Umbilical cord (tissue), 2 donors: Measurements from ENCODE around the gene ZNF362. TPM values are rescaled to one million over a fixed set of nuclear protein-coding genes. Genes with fewer than 3 reads are reported as not detected.
A peak's percentile ranks its signal among the peaks of the same experiment; 100 is the strongest.

ENCODE experiments used
- DNase-seq: peaks from one replicate; pipeline ENCODE4 v3.0.0-alpha.2; 2015; ENCODE audit warnings: low spot score
- total RNA-seq: library from RNA; depleted of rRNA; stranded (reverse); fragments of >200 nt; gene quantifications from one replicate; pipeline ENCODE4 v1.2.3, GENCODE V29; 2014; ENCODE audit warnings: low replicate concordance; ENCODE audit not compliant: insufficient read depth

Gene ZNF362
- total RNA-seq, 1 donor from 2014 or later: 10.1 TPM

- DNase-seq: no peak
Measured at GRCh38 chr1:33324677-33325575, 68.6 kb downstream of the ZNF362 start.

GRCh38 chr1:33326785-33327184 lies 70.5 kb downstream of the ZNF362 start:
- DNase-seq: no peak

GRCh38 chr1:33327587-33328325 lies 71.5 kb downstream of the ZNF362 start:
- DNase-seq: no peak

- no peak for DNase-seq
Measured at GRCh38 chr1:33328817-33329216, 72.5 kb downstream of the ZNF362 start.

- no peak for DNase-seq
Measured at GRCh38 chr1:33329600-33330305, 73.5 kb downstream of the ZNF362 start.

GRCh38 chr1:33330361-33330890 lies 74.1 kb downstream of the ZNF362 start:
- DNase-seq: no peak

- no peak for DNase-seq
Measured at GRCh38 chr1:33330906-33331305, 74.6 kb downstream of the ZNF362 start.

- no peak for DNase-seq
Measured at GRCh38 chr1:33331444-33332356, 75.4 kb downstream of the ZNF362 start.

GRCh38 chr1:33332357-33332789 lies 76.1 kb downstream of the ZNF362 start:
- DNase-seq: no peak

- DNase-seq: no peak
Measured at GRCh38 chr1:33332881-33333280, 76.6 kb downstream of the ZNF362 start.

GRCh38 chr1:33334081-33334552 lies 77.8 kb downstream of the ZNF362 start:
- DNase-seq: no peak

GRCh38 chr1:33335020-33335419 lies 78.7 kb downstream of the ZNF362 start:
- peak; percentile 40 for DNase-seq

- DNase-seq: no peak
Measured at GRCh38 chr1:33336580-33336979, 80.3 kb downstream of the ZNF362 start.

GRCh38 chr1:33337441-33337840 lies 81.1 kb downstream of the ZNF362 start:
- DNase-seq: no peak

GRCh38 chr1:33338048-33338439 lies 81.8 kb downstream of the ZNF362 start:
- DNase-seq: peak; percentile 66

GRCh38 chr1:33338440-33339211 lies 82.3 kb downstream of the ZNF362 start:
- peak; percentile 77 for DNase-seq

GRCh38 chr1:33339413-33339812 lies 83.1 kb downstream of the ZNF362 start:
- no peak for DNase-seq

GRCh38 chr1:33341190-33341589 lies 84.9 kb downstream of the ZNF362 start:
- no peak for DNase-seq

GRCh38 chr1:33342041-33342723 lies 85.9 kb downstream of the ZNF362 start:
- DNase-seq: peak; percentile 94
